ENCODE data around the gene TESK2.
"Not testable (repeated sequence)": the region's sequence is repeated elsewhere in the genome, so short reads cannot be mapped to it uniquely, and the experiment has no call there.

Gene TESK2

DNA sequence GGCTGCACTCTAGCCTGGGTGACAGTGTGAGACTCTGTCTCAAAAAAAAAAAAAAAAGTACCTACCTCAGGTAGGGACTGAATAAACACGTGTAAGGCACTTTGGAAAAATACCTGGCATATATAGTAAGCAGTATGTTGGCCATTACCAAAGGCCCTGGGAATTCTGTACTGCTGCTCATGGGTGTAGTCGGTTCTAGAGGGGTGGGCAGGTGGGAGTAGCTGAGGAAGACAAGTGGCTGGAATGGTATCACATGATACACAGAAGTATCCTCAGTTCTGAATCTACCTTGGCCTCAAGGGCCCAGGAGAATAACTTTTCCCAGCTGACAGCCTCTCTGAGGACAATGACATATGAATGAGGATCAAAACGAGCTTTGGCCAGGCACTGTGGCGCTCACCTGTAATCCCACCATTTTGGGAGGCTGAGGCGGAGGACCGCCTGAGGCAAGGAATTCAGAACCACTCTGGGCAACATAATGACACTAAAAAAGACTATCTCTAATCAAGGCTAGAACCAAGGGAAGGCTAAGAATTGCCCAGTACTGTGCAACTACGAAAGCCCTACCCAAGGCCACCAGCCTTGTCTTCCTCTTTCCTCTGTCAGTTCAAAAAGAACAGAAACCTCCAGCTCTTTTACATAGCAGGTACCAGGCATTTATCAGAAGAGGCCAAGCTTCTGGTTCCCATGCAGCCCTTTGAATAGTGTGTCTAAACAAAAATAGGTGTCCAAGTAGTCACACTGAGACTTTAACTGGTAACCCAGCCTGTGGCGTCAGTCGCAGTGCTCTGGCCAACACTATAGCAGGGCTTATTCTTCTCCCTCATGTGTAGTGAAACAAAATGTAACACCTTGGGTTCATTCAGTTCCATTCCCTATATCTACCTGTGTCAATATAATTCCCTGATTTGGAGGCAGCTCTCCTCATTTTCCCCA lies 19.3 kb upstream of the TESK2 start:
- DNase-seq: no peak

DNA sequence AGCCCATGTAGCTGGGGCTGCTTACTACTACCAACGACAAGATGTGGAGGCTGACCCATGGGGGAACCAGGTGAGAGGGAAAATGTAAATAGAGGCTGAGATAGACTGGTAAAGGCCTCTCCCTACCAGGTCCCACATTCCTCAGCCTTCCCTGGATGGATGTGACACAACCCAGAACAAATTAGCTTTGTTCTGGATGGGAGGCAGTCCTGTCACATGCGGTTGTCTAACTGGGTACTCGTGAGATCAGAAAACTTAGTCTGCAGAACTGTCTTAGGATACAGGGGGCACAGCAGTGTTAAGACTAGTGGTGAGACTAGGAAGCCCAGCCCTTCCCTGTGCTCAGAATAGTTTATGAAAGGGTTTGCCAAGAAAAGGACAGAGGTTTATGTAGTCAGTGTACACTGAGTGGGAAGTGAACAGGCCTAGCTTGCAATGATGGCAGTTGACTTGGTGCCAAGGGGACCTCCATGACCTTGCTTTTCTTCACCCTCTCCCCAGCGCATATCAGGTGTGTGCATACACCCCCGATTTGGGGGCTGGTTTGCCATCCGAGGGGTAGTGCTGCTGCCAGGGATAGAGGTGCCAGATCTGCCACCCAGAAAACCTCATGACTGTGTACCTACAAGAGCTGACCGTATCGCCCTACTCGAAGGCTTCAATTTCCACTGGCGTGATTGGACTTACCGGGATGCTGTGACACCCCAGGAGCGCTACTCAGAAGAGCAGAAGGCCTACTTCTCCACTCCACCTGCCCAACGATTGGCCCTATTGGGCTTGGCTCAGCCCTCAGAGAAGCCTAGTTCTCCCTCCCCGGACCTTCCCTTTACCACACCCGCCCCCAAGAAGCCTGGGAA lies 17.6 kb upstream of the TESK2 start:
- DNase-seq: no peak

DNA sequence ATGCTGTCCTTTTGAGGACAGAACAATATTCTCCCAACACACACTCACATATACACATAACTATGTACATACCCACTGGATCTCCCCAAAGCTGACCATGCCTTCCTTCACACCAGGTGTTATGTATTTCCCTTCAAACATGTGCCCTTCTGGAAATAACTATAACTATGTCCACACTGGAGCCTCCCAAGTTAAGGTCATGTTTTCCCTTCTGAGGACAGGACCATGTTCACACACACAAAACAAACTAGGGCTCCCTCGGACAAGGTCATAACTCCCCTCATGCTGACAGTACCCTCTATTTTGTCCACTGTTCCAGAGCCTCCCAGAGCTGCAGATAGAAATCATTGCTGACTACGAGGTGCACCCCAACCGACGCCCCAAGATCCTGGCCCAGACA lies 16.9 kb upstream of the TESK2 start:
- no peak for DNase-seq

DNA sequence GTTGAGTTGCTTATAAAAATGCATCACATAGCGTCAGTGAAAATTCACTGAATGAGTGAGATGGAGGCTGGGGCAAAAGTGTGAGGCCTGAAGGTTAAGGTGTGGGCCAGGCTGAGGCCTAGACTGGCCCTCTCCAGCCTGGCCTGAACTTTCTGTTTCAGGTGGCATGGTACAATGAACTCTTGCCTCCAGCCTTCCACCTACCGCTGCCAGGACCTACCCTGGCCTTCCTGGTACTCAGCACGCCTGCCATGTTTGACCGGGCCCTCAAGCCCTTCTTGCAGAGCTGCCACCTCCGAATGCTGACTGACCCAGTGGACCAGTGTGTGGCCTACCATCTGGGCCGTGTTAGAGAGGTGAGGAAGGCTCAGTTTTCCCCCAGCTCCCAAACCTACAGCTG lies 16.2 kb upstream of the TESK2 start:
- DNase-seq: no peak

DNA sequence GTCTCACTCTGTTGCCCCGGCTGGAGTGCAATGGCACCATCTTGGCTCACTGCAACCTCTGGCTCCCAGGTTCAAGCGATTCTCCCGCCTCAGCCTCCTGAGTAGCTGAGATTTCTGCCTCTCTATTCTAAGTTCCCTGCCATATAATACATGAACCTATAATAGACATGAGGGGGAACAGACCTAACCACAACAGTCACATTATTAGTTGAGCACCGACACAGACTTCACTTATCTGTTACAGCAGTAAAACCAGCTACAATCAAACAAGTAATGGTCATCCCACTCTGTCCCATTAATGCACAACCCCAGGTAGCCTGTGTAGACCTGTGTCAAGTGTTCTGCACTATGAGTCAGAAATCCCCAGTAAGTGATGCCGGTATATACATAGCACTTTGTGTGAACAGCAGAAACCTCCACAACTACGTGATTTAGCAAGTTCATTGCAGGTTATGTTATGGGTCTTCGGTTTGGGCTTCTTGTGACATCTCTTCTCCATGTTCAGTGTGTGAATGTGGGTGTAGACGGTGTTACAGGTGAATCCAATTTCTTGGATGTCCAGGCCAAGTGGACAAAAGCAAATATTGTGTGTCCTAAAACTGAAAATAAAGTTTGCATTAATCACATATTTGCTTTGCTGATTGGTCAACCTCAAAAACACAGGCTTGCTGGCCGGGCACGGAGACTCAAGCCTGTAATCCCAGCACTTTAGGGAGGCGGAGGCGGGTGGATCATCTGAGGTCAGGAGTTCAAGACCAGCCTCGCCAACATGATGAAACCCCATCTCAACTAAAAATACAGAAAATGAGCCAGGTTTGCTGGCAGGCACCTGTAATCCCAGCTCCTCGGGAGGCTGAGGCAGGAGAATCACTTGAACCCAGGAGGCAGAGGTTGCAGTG lies 12.7 kb upstream of the TESK2 start:
- DNase-seq: no peak

DNA sequence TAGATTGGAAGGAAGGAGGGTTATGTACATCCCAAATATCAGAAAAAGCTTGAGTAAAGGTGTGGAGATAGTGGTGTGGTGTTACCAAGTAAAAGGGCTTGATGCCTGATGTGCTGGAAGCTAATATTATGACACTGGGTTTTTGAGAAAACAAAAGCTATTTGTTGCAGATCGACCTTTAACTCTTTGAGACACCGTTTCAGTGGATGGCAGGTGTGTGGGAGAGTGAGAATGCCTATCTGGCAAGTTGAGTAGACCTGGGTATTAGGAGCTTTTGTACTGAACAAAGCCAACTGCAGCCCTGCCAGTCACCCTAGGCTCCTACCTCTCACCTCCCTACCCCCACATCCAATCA lies 10.5 kb upstream of the TESK2 start:
- peak in 1 of 2 experiments; percentile 20 for DNase-seq

DNA sequence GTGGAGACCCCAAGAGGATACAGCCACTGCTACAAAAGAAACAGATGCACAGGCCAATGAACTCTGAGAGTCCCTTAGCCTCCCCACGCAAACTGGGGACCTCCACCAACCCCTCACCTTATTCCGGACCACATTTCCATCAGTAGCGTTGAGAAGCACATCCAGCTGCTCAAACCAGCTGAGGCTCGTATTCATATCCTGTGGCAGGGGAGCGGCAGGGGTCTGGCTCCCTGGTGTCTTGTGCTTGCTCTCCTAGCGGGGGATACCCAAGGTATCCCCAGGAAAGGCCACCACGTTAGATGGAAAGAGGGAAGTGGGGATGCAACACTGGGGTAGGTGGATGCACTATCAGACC lies 8.4 kb upstream of the TESK2 start:
- peak in 1 of 2 experiments; percentile 66 for DNase-seq

DNA sequence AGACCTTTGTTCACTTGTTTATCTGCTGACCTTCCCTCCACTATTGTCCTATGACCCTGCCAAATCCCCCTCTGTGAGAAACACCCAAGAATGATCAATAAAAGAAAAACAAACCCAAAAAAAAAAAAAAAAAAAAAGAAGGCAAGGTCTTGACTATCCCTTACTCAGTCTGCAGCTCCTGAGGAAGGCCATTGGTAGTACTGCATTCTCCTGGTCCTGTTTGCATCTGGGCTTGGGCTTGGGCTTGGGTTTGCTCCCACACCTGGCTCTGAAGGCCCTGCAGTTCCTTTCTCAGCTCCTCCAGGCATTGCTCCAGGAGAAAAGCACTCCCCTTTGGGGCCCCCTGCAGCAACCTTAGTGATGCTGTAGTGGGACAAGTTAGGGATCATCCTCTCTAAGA lies 7.3 kb upstream of the TESK2 start:
- DNase-seq: no peak

DNA sequence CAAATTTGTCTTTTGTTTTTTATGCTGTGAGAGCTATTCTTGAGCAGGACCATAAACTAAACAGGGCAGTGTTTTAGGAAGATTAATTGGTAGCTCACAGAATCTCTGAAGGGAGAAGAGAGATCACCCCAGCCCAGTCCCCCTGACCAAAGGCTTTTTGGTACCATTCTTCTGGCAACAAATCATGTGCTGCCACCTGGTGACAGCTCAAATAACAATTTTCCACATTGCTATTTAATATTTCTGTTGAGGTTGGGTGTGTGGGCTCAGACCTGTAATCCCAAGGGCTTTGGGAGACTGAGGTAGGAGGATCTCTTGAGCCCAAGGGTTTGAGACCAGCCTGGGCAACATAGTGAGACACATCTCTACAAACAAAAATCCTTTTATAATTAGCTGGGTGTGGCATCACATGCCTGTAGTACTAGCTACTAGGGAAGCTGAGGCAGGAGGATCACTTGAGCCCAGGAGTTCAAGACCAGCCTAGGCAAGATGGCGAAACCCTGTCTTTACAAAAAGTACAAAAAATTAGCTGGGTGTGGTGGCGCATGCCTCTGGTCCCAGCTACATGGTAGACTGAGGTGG lies 2.2 kb upstream of the TESK2 start:
- peak; percentile 81 to 90 for DNase-seq

DNA sequence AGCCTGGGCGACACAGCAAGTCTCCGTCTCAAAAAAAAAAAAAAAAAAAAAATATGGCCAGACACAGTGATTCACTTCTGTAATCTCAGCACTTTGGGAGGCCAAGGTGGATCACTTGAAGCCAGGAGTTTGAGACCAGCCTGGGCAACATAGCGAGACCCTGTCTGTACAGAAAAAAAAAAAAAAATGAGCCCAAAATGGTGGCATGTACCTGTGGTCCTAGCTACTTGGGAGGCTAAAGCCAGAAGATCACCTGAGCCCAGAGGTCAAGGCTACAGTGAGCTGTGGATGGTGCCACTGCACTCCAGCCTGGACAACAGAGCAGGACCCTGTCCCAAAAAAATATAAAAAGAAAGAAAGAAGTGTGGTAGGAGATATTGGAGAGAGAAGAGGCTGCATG lies 1.7 kb upstream of the TESK2 start:
- no peak for DNase-seq

DNA sequence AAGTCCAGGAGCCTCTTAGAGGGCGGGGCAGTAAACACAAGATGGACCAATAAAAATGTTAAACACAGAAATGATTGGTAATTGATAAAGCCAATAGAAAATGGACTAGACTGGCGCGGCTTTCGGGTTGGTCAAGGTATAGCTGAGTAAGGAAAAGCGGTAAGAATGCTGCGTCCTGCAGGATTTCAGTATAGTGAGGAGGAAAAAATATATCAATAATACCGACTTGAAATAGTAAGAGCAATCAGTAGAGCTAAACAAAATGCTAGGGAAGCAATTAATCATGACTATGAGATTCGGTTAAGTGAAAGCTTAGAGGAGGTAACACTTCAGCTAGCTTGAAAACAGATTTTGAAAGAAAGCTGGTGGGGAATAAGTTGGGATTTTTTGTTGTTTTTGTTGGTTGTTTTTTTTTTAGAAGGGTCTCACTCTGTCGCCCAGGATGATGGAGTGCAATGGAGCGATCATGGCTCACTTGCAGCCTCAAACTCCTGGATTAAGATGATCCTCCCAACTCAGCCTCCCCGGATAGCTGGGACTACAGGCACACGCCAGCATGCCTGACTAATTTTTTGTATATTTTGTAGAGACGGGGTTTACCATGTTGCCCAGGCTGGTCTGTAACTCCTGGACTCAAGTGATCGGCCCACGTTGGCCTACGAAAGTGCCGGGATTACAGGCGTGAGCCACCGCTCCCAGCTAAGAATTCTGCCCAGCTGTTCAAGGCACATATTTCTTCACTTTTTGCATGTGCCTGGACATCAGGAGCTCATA lies 711 bp upstream of the TESK2 start:
- no peak for DNase-seq

DNA sequence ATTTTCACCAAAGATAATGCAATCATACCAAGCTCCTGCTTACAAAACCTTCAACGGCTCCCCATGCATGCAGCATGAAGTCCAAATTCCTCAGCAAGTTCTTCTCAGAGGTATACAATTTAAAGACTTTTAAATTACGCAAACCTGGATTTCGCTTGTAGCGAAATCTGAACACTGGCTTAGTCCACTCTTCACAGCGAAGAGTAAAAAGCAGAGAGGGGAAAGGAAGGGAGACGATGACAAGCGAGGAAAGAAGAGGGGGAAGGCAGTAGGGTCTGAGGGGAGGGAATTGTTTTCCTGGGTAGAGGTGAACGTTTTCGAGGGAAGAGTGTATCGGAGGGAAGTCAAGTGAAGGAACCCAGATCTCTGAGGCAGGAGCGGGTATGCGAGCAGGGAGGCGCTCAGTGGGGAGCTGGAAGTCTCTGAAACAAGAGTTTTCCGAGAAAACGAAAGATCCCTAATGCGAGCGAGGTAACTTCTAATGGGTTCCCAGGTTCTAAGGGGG lies 790 bp downstream of the TESK2 start:
- DNase-seq: peak; percentile 19 to 62

DNA sequence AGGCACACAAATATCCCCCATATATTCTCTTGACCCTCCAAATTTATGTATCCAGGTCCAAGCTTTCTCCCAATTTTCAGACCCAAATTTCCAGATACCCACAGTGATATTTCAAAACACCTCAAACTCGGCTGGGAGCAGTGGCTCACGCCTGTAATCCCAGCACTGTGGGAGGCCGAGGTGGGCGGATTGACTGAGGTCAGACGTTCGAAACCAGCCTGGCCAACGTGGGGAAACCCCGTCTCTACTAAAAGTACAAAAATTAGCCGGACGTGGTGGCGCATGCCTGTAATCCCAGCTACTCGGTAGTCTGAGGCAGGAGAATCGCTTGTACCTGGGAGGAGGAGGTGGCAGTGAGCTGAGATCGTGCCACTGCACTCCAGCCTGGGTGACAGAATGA lies 1.6 kb downstream of the TESK2 start:
- DNase-seq: not testable (repeated sequence)

DNA sequence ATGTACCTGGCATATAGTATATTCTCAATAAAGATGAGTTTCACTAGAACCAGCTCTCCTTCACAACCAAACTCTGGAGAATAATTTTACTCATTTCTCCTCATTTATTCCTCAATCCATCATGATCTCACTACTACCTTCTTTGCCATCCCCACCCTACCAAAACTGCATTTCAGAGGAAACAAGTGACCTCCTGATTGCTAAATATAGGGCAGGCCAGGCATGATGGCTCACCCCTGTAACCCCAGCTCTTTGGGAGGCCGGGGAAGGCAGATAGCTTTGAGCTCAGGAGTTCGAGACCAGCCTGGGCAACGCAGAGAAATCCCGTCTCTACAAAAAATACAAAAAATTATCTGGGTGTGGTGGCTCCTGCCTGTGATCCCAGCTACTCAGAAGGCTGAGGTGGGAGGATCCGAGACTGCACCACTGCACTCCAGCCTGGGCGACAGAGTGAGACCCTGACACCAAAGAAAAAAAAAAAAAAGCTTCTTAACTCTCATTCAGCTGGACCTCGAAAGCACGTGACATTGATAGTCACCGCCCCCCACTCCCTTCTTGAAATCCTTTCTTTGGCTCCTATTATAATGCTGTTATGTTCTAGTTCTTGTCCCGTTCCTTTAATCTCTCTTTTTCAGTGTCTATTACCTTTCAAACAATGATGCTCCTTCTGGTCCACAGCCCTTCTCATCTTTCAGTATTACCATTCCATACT lies 2.1 kb downstream of the TESK2 start:
- no peak for DNase-seq

DNA sequence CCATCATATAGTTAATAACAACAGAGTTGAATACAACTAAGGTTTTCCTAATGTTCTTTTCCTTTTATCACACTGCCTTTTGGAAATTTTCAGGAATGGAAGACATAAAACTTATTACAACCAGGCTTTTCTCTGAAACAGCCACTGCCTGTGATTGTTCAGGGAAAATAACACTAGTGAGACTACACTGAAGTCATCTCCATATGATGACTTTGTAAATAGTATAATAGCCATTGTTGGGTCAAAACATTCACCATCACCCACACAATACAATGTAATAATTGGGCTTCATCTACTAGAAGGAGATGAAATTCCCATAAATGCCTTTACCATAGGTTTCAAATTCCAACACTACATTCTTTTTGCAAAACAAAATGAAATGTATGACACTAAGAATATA lies 5.0 kb downstream of the TESK2 start:
- DNase-seq: no peak

DNA sequence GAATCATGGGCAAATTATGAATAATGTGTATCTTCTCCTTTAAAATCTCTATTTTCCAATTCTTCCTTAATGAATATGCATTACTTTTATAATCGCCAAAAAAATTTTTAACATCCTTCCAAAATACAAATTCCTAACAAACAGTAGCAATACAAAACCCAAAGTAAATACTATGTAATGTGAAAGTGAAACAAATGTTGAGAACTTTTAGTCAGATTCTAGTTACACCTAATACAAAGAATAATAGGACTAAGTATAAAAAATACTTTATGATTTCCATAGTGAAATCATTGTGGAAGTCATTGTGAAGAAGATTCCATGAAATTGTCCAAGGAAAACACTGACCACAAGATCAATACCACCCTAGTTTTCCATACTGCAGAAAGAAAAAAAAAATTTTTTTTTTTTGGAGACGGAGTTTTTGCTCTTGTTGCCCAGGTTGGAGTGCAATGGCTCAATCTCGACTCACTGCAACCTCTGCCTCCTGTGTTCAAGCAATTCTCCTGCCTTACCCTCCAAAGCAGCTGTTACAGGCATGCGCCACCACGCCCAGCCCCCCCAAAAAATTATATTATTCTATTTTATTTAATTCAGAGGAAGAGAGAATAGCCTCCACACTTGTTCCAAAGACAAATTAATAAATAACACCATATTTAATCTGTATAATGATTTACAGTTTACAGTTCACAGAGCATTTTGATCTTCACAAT lies 11.8 kb downstream of the TESK2 start:
- DNase-seq: no peak

DNA sequence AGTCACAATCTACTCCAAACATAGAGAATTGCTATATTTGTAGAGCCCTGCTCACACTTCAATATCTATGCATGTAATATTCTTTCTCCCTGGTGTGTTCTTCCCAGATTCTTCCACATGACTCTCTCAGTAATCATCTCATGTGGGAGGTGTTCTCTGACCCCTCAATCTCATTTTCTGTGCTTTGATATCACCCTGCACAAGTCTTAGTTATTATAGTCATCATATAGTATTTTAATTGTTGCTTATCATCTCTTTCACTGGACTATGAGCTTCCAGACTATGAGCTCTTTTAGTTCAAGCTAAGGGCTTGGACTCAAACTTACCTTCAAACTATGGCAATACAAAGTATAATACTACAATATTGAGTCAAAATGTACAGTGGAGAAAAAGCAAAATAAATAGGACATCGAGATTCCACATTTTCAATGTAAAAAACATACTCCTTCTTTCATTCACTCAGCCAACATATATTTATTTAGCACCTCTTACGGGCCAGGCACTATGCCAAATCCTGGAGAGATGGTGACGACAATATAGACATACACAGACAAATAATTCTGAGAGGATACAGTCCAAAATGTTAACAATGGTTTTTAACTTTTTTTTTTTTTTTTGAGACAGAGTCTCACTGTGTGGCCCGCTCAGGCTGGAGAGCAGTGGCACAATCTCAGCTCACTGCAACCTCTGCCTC lies 12.7 kb downstream of the TESK2 start:
- no peak for DNase-seq

DNA sequence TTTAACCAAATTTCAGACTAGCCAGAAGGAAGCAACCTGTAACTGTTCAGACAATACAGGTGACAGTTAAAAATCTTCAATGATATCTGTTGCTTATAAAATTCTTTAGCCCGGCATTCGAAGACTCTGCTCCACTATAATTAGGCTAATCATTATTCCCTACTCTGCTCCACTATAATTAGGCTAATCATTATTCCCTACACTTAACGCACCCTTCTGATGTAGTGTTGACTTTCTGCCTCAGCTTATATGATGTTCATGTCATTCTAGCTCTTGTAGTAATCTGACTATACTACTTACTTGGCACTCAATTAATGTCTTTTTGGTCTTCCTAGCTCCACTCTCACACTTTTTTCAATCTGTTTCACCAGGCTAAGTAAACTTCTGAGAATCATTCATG lies 13.3 kb downstream of the TESK2 start:
- no peak for DNase-seq

DNA sequence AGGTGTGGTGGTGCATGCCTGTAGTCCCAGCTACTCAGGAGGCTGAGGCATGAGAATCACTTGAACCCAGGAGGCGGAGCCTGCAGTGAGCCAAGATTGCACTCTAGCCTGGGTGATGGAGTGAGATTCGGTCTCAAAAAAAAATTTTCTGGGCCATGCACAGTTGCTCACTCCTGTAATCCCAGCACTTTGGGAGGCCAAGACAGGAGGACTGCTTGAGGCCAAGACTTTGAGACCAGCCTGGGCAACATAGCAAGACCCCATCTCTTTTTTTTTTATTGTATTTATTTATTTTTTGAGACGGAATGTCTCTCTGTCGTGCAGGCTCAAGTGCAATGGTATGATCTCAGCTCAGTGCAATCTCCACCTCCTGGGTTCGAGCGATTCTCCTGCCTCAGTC lies 16.8 kb downstream of the TESK2 start:
- not testable (repeated sequence) for DNase-seq

DNA sequence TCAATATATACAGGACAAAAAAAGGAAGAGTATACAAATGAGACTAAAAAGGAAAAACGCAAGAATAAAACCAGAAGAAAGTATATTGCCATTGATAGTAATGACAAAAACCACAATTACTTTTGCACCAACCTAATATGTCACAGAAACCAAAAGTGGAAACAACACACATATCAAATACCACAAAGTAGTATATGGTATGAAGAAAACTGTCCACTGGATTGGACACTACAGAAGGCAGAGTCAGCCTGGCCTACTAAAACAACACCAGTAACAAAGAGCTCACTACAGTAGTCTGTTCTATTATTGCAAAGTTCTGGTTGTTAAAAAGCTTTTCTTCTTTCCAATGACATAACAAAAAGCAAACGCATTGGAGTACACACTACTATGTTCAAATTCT lies 17.7 kb downstream of the TESK2 start:
- no peak for DNase-seq

All from NCI-H526 (cell line).